HEK293 (cell line): ENCODE results near the gene ST6GALNAC1.

Experiments used
- BCL6B ChIP-seq: fragments of 450-650 bp; formaldehyde crosslinking; IDR thresholded peaks from 2 replicates; pipeline ENCODE4 v1.5.1; 2017; ENCODE audit warnings: missing biosample characterization, missing genetic modification characterization
- CTCF ChIP-seq: fragments of 450-650 bp; formaldehyde crosslinking; IDR thresholded peaks from 2 replicates; pipeline ENCODE4 v1.5.1; 2016; ENCODE audit warnings: missing biosample characterization, missing genetic modification characterization
- GLIS2 ChIP-seq: fragments of 450-650 bp; formaldehyde crosslinking; IDR thresholded peaks from 2 replicates; pipeline ENCODE4 v1.5.1; 2016; ENCODE audit warnings: missing biosample characterization, missing genetic modification characterization
- PRDM1 ChIP-seq: fragments of 450-650 bp; formaldehyde crosslinking; IDR thresholded peaks from 2 replicates; pipeline ENCODE4; 2016; ENCODE audit warnings: missing biosample characterization, missing genetic modification characterization
- ZNF398 ChIP-seq: fragments of 450-650 bp; formaldehyde crosslinking; IDR thresholded peaks from 2 replicates; pipeline ENCODE4 v1.5.1; 2017; ENCODE audit warnings: missing biosample characterization, missing genetic modification characterization
- ZNF501 ChIP-seq: fragments of 450-650 bp; formaldehyde crosslinking; IDR thresholded peaks from 2 replicates; pipeline ENCODE4 v1.5.1; 2016; ENCODE audit warnings: missing biosample characterization, missing genetic modification characterization
- ZNF510 ChIP-seq: fragments of 450-650 bp; formaldehyde crosslinking; IDR thresholded peaks from 2 replicates; pipeline ENCODE4 v1.5.1; 2018; ENCODE audit warnings: mild to moderate bottlenecking, missing genetic modification characterization, missing biosample characterization; ENCODE audit not compliant: insufficient replicate concordance
- ZNF549 ChIP-seq: fragments of 450-650 bp; IDR thresholded peaks from 2 replicates; pipeline ENCODE4 v1.5.1; 2018; ENCODE audit warnings: missing biosample characterization, missing genetic modification characterization, mild to moderate bottlenecking, inconsistent platforms, moderate library complexity

GRCh38 chr17:76660656-76661042 lies 17.1 kb upstream of the ST6GALNAC1 start:
- TF ChIP-seq CTCF (tag by site-specific recombination): no peak
- TF ChIP-seq ZNF510: no peak
- no peak for TF ChIP-seq ZNF501 (tag by site-specific recombination)
- no peak for TF ChIP-seq ZNF398 (tag by site-specific recombination)
- no peak for TF ChIP-seq BCL6B (tag by site-specific recombination)
- TF ChIP-seq ZNF549 (tag by site-specific recombination): no peak
- no peak for TF ChIP-seq PRDM1
- no peak for TF ChIP-seq GLIS2
